Smooth muscle cell (in vitro differentiated cells): Measurements from ENCODE around the gene UGDH. TPM values are rescaled to one million over a fixed set of nuclear protein-coding genes. Genes with fewer than 3 reads are reported as not detected.
A peak's percentile ranks its signal among the peaks of the same experiment; 100 is the strongest.

Experiments used
- DNase-seq: peaks from one replicate; lab custom pipeline; 2025; ENCODE audit not compliant: unreplicated experiment; lab: John Stamatoyannopoulos, UW
- H2AFZ ChIP-seq: fragments of 200-600 bp; sonication (generic); 2 replicates; pipeline ENCODE4 v1.6.0; 2016; ENCODE audit warnings: antibody characterized with exemption, low read depth, mild to moderate bottlenecking
- H3F3A ChIP-seq: fragments of 200-600 bp; sonication (generic); 2 replicates; pipeline ENCODE4 v1.6.0; 2017; ENCODE audit warnings: antibody characterized with exemption, low read depth
- H3K27ac ChIP-seq: fragments of 200-600 bp; sonication (generic); 2 replicates; pipeline ENCODE4 v1.5.1; 2016; ENCODE audit warnings: low read depth, mild to moderate bottlenecking
- H3K27me3 ChIP-seq: fragments of 200-600 bp; sonication (generic); 2 replicates; pipeline ENCODE4 v1.6.1; 2016; ENCODE audit warnings: low read depth, mild to moderate bottlenecking
- H3K36me3 ChIP-seq: fragments of 200-600 bp; sonication (generic); 2 replicates; pipeline ENCODE4 v1.5.1; 2016; ENCODE audit warnings: low read depth
- H3K4me1 ChIP-seq: fragments of 200-600 bp; sonication (generic); 2 replicates; pipeline ENCODE4 v1.5.1; 2016; ENCODE audit warnings: low read depth
- H3K4me2 ChIP-seq: fragments of 200-600 bp; sonication (generic); 2 replicates; pipeline ENCODE4 v1.6.0; 2016; ENCODE audit warnings: mild to moderate bottlenecking
- H3K4me3 ChIP-seq: fragments of 200-600 bp; sonication (generic); 2 replicates; pipeline ENCODE4 v1.5.1; 2016; ENCODE audit warnings: mild to moderate bottlenecking
- H3K79me2 ChIP-seq: fragments of 200-600 bp; sonication (generic); 2 replicates; pipeline ENCODE4 v1.6.0; 2016; ENCODE audit warnings: low read depth, mild to moderate bottlenecking
- H3K9ac ChIP-seq: fragments of 200-600 bp; sonication (generic); 2 replicates; pipeline ENCODE4 v1.6.0; 2016; ENCODE audit warnings: low read depth
- H3K9me3 ChIP-seq: fragments of 200-600 bp; sonication (generic); replicated peaks from 2 replicates; pipeline ENCODE4 v1.5.1; 2016; ENCODE audit warnings: low read depth
- H4K20me1 ChIP-seq: fragments of 200-600 bp; sonication (generic); 2 replicates; pipeline ENCODE4 v1.6.0; 2016; ENCODE audit warnings: low read depth
- WGBS: methylation state at CpG from one replicate; pipeline ENCODE4 v1.1.7; 2016; ENCODE audit warnings: low lambda C conversion rate; 5-methylcytosine and 5-hydroxymethylcytosine counted together
- polyA plus RNA-seq: library from polyadenylated mRNA; unstranded; fragments of >200 nt; fragmentation: Nextera tagmentation; extraction: Ambion mirVana; gene quantifications from 2 replicates; pipeline ENCODE4 v1.2.1, GENCODE V29; 2016
- total RNA-seq: library from RNA; depleted of rRNA; stranded (reverse); fragments of >200 nt; gene quantifications from 2 replicates; pipeline ENCODE4 v1.2.3, GENCODE V29; 2014
- TF ChIP-seq, protein P1 (sequence below): fragments of 200-600 bp; sonication (generic); IDR thresholded peaks from 2 replicates; pipeline ENCODE4 v1.5.1; 2017; ENCODE audit warnings: borderline replicate concordance, mild to moderate bottlenecking, antibody characterized with exemption; ENCODE audit not compliant: insufficient read depth, poor library complexity, severe bottlenecking

The UGDH gene
- total and polyA plus RNA-seq, 2 experiments from 2014 or later, result 98.0 to 128 TPM

GRCh38 chr4:39525822-39526690 is 1.2 kb downstream of the UGDH start:
- H3K9me3 ChIP-seq, result no peaks in the 10 kb centered on the region
- no peak for DNase-seq
- peak overlapping the region; percentile 87 for H3K27ac ChIP-seq
- H2AFZ ChIP-seq, result no peak overlapping the region
- no peaks in the 10 kb centered on the region for H3K36me3 ChIP-seq
- 14% methylated on average over 9 of the region's 9 CpGs for WGBS
- H3K4me3 ChIP-seq, result peak overlapping the region; percentile 74
- H3K27me3 ChIP-seq, result no peaks in the 10 kb centered on the region
- H4K20me1 ChIP-seq, result peaks cover 54% of the 10 kb centered on the region
- H3F3A ChIP-seq, result no peaks in the 10 kb centered on the region
- peak overlapping the region; percentile 87 for H3K4me2 ChIP-seq
- H3K79me2 ChIP-seq, result peaks cover 87% of the 10 kb centered on the region
- TF ChIP-seq, protein P1, sequence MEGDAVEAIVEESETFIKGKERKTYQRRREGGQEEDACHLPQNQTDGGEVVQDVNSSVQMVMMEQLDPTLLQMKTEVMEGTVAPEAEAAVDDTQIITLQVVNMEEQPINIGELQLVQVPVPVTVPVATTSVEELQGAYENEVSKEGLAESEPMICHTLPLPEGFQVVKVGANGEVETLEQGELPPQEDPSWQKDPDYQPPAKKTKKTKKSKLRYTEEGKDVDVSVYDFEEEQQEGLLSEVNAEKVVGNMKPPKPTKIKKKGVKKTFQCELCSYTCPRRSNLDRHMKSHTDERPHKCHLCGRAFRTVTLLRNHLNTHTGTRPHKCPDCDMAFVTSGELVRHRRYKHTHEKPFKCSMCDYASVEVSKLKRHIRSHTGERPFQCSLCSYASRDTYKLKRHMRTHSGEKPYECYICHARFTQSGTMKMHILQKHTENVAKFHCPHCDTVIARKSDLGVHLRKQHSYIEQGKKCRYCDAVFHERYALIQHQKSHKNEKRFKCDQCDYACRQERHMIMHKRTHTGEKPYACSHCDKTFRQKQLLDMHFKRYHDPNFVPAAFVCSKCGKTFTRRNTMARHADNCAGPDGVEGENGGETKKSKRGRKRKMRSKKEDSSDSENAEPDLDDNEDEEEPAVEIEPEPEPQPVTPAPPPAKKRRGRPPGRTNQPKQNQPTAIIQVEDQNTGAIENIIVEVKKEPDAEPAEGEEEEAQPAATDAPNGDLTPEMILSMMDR, result no peak
- H3K9ac ChIP-seq, result peak overlapping the region; percentile 83
- peaks cover 14% of the 10 kb centered on the region for H3K4me1 ChIP-seq

DNA sequence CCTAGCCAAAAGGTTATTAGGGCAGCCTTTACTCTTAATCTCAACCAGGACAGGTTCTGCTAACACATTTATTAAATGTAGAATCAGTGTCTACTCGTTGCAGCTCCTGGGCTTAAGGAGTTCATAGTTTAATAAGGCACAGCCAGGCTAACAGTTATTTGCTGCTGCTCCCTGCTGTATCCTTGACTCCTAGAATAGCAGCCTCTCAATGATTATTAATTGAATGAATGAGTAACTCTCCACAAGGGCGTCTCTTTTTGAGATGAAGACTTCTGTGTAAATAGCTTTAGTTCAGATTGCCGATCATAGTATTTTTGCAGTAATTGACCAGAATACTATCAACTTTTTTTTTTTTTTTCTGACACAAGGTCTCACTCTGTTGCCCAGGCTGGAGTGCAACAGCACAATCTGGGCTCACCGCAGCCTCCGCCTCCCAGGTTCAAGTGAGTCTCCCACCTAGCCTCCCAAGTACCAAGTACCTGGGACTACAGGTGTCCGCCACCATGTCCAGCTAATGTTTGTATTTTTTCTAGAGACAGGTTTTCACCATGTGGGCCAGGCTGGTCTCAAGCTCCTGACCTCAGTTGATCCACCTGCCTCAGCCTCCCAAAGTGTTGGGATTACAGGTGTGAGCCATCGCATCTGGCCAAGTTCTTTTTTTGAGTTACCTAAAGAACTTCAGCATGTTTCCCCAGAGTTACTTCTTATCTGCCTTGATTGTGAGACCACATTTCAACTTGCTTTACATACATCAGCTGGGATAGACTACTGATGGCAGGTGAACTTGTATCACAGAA is 2.9 kb downstream of the UGDH start:
- WGBS, result 89% methylated on average over 7 of the region's 7 CpGs
- Histone ChIP-seq H3F3A (no peaks in the 10 kb centered on the region), H3K9me3 (no peaks in the 10 kb centered on the region), H3K79me2 (peaks cover 88% of the 10 kb centered on the region), H3K4me1 (peaks cover 14% of the 10 kb centered on the region), H3K27ac (no peak overlapping the region), H3K4me3 (peak overlapping the region; percentile 74), H4K20me1 (peaks cover 71% of the 10 kb centered on the region), H3K4me2 (peak overlapping the region; percentile 87), H3K27me3 (no peaks in the 10 kb centered on the region), H3K36me3 (no peaks in the 10 kb centered on the region), H2AFZ (no peak overlapping the region), H3K9ac (no peak overlapping the region)
- no peak for DNase-seq
- TF ChIP-seq, protein P1, result no peak

DNA sequence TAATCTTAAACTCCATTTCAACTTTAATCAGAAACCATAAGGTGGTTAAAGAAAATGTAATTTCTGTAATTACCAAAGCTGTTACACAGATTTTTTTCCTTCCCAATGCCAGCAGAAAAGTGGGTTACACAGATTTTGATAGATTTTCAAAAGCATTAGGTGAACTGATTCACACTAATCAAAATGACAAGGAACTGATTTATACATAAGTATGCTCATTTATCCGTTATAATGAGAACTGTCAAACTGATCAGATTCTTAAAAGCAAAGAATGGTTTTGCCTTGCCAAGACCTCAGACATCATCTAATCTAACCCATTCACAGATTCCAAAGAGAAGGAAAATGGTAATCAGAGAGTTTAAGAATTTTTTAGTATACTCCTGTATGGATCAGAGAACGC is 5.2 kb downstream of the UGDH start:
- WGBS, result 95% methylated on average over 2 of the region's 2 CpGs
- no peak for DNase-seq
- peak overlapping the region; percentile 67 for H3K27ac ChIP-seq
- no peaks in the 10 kb centered on the region for H3K36me3 ChIP-seq
- peak overlapping the region; percentile 44 for H3K9ac ChIP-seq
- H3K9me3 ChIP-seq, result no peaks in the 10 kb centered on the region
- no peak overlapping the region for H3K4me3 ChIP-seq
- H3K27me3 ChIP-seq, result no peaks in the 10 kb centered on the region
- H3F3A ChIP-seq, result no peaks in the 10 kb centered on the region
- TF ChIP-seq, protein P1, result no peak
- H3K79me2 ChIP-seq, result peaks cover 100% of the 10 kb centered on the region
- H3K4me2 ChIP-seq, result peak overlapping the region; percentile 65
- no peak overlapping the region for H2AFZ ChIP-seq
- H4K20me1 ChIP-seq, result peaks cover 93% of the 10 kb centered on the region
- H3K4me1 ChIP-seq, result peaks cover 7% of the 10 kb centered on the region
